ENCODE data around the gene IFI27L1. TPM values are rescaled to one million over a fixed set of nuclear protein-coding genes. Genes with fewer than 3 reads are reported as not detected.

The IFI27L1 gene
- polyA plus RNA-seq, 1 donor from 2014 or later: 37.9 TPM

GRCh38 chr14:94047581-94047980 is 33.5 kb upstream of the IFI27L1 start:
- no peak overlapping the region for H3K27ac ChIP-seq (ENCODE audit: low read length)
- no peaks in the 10 kb centered on the region for H3K27me3 ChIP-seq (ENCODE audit: insufficient read depth, low read depth, low read length)
- no peak overlapping the region for H3K9ac ChIP-seq (ENCODE audit: low read length)
- no peaks in the 10 kb centered on the region for H4K20me1 ChIP-seq (ENCODE audit: insufficient read depth)
- TF ChIP-seq RAD21 (conservative IDR thresholded peaks at IDR 0.05) (no peak), TAF1 (IDR thresholded peaks at IDR 0.05; ENCODE audit: low read depth) (no peak), CTCF (IDR thresholded peaks at IDR 0.05; ENCODE audit: poor library complexity, severe bottlenecking) (no peak), EZH2 (IDR thresholded peaks at IDR 0.05; ENCODE audit: borderline replicate concordance, insufficient read depth, low read length, poor library complexity, severe bottlenecking) (no peak), MXI1 (conservative IDR thresholded peaks at IDR 0.05; ENCODE audit: poor library complexity, severe bottlenecking) (no peak), SMC3 (conservative IDR thresholded peaks at IDR 0.05; ENCODE audit: poor library complexity) (no peak), REST (IDR thresholded peaks at IDR 0.05; ENCODE audit: borderline replicate concordance) (no peak), EP300 (conservative IDR thresholded peaks at IDR 0.05; ENCODE audit: poor library complexity, severe bottlenecking) (no peak), POLR2AphosphoS5 (IDR thresholded peaks at IDR 0.05) (no peak)
- H3K9me3 ChIP-seq (ENCODE audit: low read length): no peaks in the 10 kb centered on the region
- H3K9me2 ChIP-seq (ENCODE audit: insufficient read depth, low read length): no peaks in the 10 kb centered on the region
- peaks cover 9% of the 10 kb centered on the region for H3K36me3 ChIP-seq (ENCODE audit: insufficient read depth, low read length)
- H3K4me3 ChIP-seq (ENCODE audit: low read length): no peak overlapping the region
- no peaks in the 10 kb centered on the region for H3K79me2 ChIP-seq (replicated peaks; ENCODE audit: insufficient read depth, low read length)
- no peak overlapping the region for H2AFZ ChIP-seq (ENCODE audit: low read depth, low read length)
- H3F3A ChIP-seq (ENCODE audit: insufficient read depth, low read length, poor library complexity, severe bottlenecking): no peaks in the 10 kb centered on the region
- H3K4me2 ChIP-seq (ENCODE audit: low read length): no peak overlapping the region

- no peaks in the 10 kb centered on the region for H3K27me3 ChIP-seq (ENCODE audit: insufficient read depth, low read depth, low read length)
- H4K20me1 ChIP-seq (ENCODE audit: insufficient read depth): no peaks in the 10 kb centered on the region
- no peak overlapping the region for H2AFZ ChIP-seq (ENCODE audit: low read depth, low read length)
- H3K4me2 ChIP-seq (ENCODE audit: low read length): no peak overlapping the region
- no peaks in the 10 kb centered on the region for H3F3A ChIP-seq (ENCODE audit: insufficient read depth, low read length, poor library complexity, severe bottlenecking)
- no peaks in the 10 kb centered on the region for H3K9me2 ChIP-seq (ENCODE audit: insufficient read depth, low read length)
- H3K79me2 ChIP-seq (replicated peaks; ENCODE audit: insufficient read depth, low read length): no peaks in the 10 kb centered on the region
- H3K27ac ChIP-seq (ENCODE audit: low read length): no peak overlapping the region
- H3K4me3 ChIP-seq (ENCODE audit: low read length): no peak overlapping the region
- H3K9me3 ChIP-seq (ENCODE audit: low read length): no peaks in the 10 kb centered on the region
- peaks cover 9% of the 10 kb centered on the region for H3K36me3 ChIP-seq (ENCODE audit: insufficient read depth, low read length)
- H3K9ac ChIP-seq (ENCODE audit: low read length): no peak overlapping the region
- TF ChIP-seq REST (IDR thresholded peaks at IDR 0.05; ENCODE audit: borderline replicate concordance) (no peak), EP300 (conservative IDR thresholded peaks at IDR 0.05; ENCODE audit: poor library complexity, severe bottlenecking) (no peak), SMC3 (conservative IDR thresholded peaks at IDR 0.05; ENCODE audit: poor library complexity) (no peak), POLR2AphosphoS5 (IDR thresholded peaks at IDR 0.05) (no peak), TAF1 (IDR thresholded peaks at IDR 0.05; ENCODE audit: low read depth) (no peak), MXI1 (conservative IDR thresholded peaks at IDR 0.05; ENCODE audit: poor library complexity, severe bottlenecking) (no peak), EZH2 (IDR thresholded peaks at IDR 0.05; ENCODE audit: borderline replicate concordance, insufficient read depth, low read length, poor library complexity, severe bottlenecking) (no peak), RAD21 (conservative IDR thresholded peaks at IDR 0.05) (no peak), CTCF (IDR thresholded peaks at IDR 0.05; ENCODE audit: poor library complexity, severe bottlenecking) (no peak)
Observed at GRCh38 chr14:94048691-94049624, 32.2 kb upstream of the IFI27L1 start.

All from neural cell (in vitro differentiated cells).